ENCODE data around the gene F8. TPM values are rescaled to one million over a fixed set of nuclear protein-coding genes. Genes with fewer than 3 reads are reported as not detected.

F8 gene
- total and polyA plus RNA-seq, 9 of the 15 experiments (the other 6 are each of a cell fraction or from before 2014, with no cell fraction given) = 0.41 to 3.8 (median 0.91) TPM

DNA sequence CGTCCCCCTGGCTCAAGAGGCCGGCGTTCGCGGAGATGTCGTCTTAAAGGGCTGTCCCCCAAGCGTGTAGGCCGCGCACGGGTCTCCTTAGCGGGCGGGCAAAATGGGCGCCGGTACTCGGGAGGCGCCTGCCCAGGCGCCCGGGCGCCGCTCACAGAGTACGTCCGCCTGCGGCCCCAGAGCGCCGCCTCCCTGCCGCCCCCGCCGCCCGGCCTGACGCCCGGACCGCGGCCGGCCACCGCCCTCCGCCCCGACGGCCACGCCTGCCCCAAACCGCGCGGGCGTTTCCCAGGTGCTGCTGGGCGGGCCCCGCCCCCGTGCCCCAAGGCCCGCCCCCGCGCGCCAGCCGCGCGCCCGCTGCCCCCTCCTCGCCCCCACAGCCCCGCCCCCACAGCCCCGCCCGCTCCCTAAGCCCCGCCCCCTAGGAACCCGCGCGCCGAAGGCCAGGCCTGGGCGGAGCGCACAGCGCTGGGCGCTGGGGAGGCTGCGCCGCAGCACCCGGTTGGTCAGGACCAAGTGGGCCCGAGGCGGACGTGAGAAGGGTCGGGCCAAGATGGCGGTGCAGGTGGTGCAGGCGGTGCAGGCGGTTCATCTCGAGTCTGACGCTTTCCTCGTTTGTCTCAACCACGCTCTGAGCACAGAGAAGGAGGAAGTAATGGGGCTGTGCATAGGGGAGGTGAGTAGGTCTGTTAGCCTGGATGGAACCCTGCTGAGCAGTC, 48.6 kb upstream of the F8 start, which contains the start of the genes BRCC3, CMC4 and MTCP1 (continued):
- TF ChIP-seq, protein P1, sequence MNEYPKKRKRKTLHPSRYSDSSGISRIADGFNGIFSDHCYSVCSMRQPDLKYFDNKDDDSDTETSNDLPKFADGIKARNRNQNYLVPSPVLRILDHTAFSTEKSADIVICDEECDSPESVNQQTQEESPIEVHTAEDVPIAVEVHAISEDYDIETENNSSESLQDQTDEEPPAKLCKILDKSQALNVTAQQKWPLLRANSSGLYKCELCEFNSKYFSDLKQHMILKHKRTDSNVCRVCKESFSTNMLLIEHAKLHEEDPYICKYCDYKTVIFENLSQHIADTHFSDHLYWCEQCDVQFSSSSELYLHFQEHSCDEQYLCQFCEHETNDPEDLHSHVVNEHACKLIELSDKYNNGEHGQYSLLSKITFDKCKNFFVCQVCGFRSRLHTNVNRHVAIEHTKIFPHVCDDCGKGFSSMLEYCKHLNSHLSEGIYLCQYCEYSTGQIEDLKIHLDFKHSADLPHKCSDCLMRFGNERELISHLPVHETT (CRISPR knock-in tag; conservative IDR thresholded peaks at IDR 0.05 in 1 of 2, IDR thresholded peaks at IDR 0.05 in 1 of 2) = peak in 1 of 2 experiments; percentile 70; a peak in 1 of 4 replicates
- TF ChIP-seq, protein P2, sequence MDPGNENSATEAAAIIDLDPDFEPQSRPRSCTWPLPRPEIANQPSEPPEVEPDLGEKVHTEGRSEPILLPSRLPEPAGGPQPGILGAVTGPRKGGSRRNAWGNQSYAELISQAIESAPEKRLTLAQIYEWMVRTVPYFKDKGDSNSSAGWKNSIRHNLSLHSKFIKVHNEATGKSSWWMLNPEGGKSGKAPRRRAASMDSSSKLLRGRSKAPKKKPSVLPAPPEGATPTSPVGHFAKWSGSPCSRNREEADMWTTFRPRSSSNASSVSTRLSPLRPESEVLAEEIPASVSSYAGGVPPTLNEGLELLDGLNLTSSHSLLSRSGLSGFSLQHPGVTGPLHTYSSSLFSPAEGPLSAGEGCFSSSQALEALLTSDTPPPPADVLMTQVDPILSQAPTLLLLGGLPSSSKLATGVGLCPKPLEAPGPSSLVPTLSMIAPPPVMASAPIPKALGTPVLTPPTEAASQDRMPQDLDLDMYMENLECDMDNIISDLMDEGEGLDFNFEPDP (CRISPR knock-in tag; IDR thresholded peaks at IDR 0.05) = no peak
- TF ChIP-seq, protein P3, sequence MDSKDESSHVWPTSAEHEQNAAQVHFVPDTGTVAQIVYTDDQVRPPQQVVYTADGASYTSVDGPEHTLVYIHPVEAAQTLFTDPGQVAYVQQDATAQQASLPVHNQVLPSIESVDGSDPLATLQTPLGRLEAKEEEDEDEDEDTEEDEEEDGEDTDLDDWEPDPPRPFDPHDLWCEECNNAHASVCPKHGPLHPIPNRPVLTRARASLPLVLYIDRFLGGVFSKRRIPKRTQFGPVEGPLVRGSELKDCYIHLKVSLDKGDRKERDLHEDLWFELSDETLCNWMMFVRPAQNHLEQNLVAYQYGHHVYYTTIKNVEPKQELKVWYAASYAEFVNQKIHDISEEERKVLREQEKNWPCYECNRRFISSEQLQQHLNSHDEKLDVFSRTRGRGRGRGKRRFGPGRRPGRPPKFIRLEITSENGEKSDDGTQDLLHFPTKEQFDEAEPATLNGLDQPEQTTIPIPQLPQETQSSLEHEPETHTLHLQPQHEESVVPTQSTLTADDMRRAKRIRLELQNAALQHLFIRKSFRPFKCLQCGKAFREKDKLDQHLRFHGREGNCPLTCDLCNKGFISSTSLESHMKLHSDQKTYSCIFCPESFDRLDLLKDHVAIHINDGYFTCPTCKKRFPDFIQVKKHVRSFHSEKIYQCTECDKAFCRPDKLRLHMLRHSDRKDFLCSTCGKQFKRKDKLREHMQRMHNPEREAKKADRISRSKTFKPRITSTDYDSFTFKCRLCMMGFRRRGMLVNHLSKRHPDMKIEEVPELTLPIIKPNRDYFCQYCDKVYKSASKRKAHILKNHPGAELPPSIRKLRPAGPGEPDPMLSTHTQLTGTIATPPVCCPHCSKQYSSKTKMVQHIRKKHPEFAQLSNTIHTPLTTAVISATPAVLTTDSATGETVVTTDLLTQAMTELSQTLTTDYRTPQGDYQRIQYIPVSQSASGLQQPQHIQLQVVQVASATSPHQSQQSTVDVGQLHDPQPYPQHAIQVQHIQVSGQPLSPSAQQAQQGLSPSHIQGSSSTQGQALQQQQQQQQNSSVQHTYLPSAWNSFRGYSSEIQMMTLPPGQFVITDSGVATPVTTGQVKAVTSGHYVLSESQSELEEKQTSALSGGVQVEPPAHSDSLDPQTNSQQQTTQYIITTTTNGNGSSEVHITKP (IDR thresholded peaks at IDR 0.05; ENCODE audit: partially characterized antibody) = peak; percentile 65
- TF ChIP-seq GABPA (tag; conservative IDR thresholded peaks at IDR 0.05; ENCODE audit: low read depth) (peak; percentile 58), SP2 (IDR thresholded peaks at IDR 0.05; ENCODE audit: extremely low read depth, low read depth, low read length, poor library complexity, severe bottlenecking) (no peak), EP400 (IDR thresholded peaks at IDR 0.05) (peak; percentile 50; the same call in 1 of the 2 replicates), SAFB2 (IDR thresholded peaks at IDR 0.05; ENCODE audit: borderline replicate concordance, low read depth, low read length, severe bottlenecking) (no peak), CBX8 (IDR thresholded peaks at IDR 0.05; ENCODE audit: borderline replicate concordance, extremely low read depth, low read depth, low read length, poor library complexity, severe bottlenecking) (no peak), POLR2AphosphoS2 (IDR thresholded peaks at IDR 0.05; ENCODE audit: low read length) (no peak), NCOA2 (IDR thresholded peaks at IDR 0.05; ENCODE audit: partially characterized antibody in 2 of 2) (no peak), SMC3 (conservative IDR thresholded peaks at IDR 0.05; ENCODE audit: insufficient read depth, low read depth, low read length) (no peak), MXI1 (IDR thresholded peaks at IDR 0.05; ENCODE audit: low read depth, low read length) (no peak), MAFF (IDR thresholded peaks at IDR 0.05; ENCODE audit: low read length) (no peak), ZNF384 (IDR thresholded peaks at IDR 0.05; ENCODE audit: low read depth, low read length) (no peak)
- TF ChIP-seq, protein P4, sequence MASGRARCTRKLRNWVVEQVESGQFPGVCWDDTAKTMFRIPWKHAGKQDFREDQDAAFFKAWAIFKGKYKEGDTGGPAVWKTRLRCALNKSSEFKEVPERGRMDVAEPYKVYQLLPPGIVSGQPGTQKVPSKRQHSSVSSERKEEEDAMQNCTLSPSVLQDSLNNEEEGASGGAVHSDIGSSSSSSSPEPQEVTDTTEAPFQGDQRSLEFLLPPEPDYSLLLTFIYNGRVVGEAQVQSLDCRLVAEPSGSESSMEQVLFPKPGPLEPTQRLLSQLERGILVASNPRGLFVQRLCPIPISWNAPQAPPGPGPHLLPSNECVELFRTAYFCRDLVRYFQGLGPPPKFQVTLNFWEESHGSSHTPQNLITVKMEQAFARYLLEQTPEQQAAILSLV (tag; IDR thresholded peaks at IDR 0.05) = no peak
- TF ChIP-seq, protein P5, sequence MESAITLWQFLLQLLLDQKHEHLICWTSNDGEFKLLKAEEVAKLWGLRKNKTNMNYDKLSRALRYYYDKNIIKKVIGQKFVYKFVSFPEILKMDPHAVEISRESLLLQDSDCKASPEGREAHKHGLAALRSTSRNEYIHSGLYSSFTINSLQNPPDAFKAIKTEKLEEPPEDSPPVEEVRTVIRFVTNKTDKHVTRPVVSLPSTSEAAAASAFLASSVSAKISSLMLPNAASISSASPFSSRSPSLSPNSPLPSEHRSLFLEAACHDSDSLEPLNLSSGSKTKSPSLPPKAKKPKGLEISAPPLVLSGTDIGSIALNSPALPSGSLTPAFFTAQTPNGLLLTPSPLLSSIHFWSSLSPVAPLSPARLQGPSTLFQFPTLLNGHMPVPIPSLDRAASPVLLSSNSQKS (CRISPR knock-in tag; IDR thresholded peaks at IDR 0.05) = no peak

Measured in K562 (cell line).